ENCODE results near the gene FGF9.

The FGF9 gene

DNA sequence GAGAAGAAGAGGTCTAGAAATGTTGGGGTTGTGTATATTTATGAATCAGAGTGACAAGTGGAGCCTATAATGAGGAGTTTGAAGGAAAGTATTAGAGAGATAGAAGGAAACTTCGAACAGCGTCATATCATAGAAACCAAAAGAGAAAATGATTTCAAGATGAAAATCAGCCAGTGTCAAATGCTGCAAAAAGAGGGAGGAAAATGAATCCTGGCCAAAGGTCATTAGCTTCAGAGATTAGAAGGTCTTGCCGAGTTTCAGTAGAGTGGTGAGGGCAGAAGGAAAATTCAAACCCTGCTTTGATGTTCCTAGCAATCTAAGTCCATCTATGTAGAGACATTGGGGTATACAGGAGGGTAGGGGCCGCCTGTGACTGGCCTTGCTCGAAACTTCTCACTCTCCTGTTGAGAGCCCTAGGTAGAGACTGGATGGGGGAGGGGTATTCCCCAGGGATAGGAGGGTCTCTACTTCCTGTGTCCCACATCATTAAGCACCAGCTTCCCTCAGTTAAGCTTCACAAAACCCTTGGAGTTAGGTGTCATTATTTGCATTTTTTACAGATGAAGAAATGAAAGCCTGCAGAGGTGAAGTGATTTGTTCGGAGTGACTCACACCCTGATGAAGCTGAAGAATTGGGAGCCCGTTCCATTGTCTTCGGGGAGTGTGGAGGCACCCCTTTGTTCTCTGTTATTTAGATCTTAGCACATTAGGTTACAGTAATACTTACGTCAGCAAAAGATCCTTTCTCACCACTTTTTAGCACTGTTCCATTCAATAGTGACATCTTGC, 62.8 kb downstream of the FGF9 start:
- Histone ChIP-seq H3K9ac (ENCODE audit: low read length) (no peak overlapping the region), H3K9me3 (ENCODE audit: control insufficient read depth, low read length) (no peaks in the 10 kb centered on the region)

DNA sequence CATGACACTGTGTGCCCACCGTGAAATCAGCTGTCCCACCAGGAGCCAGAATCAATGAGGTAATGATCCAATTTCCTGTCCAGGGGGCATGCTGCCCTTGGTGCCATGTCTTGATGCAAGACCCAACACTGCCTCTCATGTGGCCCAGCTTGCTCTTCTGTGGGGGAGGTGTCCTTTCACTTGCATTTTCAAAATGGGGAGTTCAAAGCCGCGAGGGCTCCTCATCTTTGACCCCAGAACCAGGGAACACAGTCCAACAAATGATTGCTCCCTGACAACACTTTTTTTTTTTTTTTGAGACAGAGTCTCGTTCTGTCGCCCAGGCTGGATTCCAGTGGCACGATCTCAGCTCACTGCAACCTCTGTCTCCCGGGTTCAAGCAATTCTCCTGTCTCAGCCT, 64.1 kb downstream of the FGF9 start:
- Histone ChIP-seq H3K36me3 (ENCODE audit: control insufficient read depth, insufficient read depth, low read length) (no peaks in the 10 kb centered on the region), H3K9ac (ENCODE audit: low read length) (no peak overlapping the region), H3K27me3 (ENCODE audit: control insufficient read depth, insufficient read depth, low read length) (no peaks in the 10 kb centered on the region), H3K4me1 (ENCODE audit: control insufficient read depth, insufficient read depth, low read length) (no peaks in the 10 kb centered on the region), H3K4me3 (ENCODE audit: low read length) (no peak overlapping the region), H3K9me3 (ENCODE audit: control insufficient read depth, low read length) (no peaks in the 10 kb centered on the region)

More for the DNA sequence above, 62.8 kb downstream of the FGF9 start:
- Histone ChIP-seq H3K27me3 (ENCODE audit: control insufficient read depth, insufficient read depth, low read length) (no peaks in the 10 kb centered on the region), H3K36me3 (ENCODE audit: control insufficient read depth, insufficient read depth, low read length) (no peaks in the 10 kb centered on the region), H3K4me3 (ENCODE audit: low read length) (no peak overlapping the region), H3K4me1 (ENCODE audit: control insufficient read depth, insufficient read depth, low read length) (no peaks in the 10 kb centered on the region)

GRCh38 chr13:21735701-21736401, 65.0 kb downstream of the FGF9 start:
- H3K36me3 ChIP-seq (ENCODE audit: control insufficient read depth, insufficient read depth, low read length): no peaks in the 10 kb centered on the region
- no peak overlapping the region for H3K4me3 ChIP-seq (ENCODE audit: low read length)
- H3K27me3 ChIP-seq (ENCODE audit: control insufficient read depth, insufficient read depth, low read length): no peaks in the 10 kb centered on the region
- no peaks in the 10 kb centered on the region for H3K4me1 ChIP-seq (ENCODE audit: control insufficient read depth, insufficient read depth, low read length)
- no peak overlapping the region for H3K9ac ChIP-seq (ENCODE audit: low read length)
- H3K9me3 ChIP-seq (ENCODE audit: control insufficient read depth, low read length): no peaks in the 10 kb centered on the region

- Histone ChIP-seq H3K9me3 (ENCODE audit: control insufficient read depth, low read length) (no peaks in the 10 kb centered on the region), H3K36me3 (ENCODE audit: control insufficient read depth, insufficient read depth, low read length) (no peaks in the 10 kb centered on the region), H3K9ac (ENCODE audit: low read length) (no peak overlapping the region), H3K27me3 (ENCODE audit: control insufficient read depth, insufficient read depth, low read length) (no peaks in the 10 kb centered on the region), H3K4me3 (ENCODE audit: low read length) (no peak overlapping the region), H3K4me1 (ENCODE audit: control insufficient read depth, insufficient read depth, low read length) (no peaks in the 10 kb centered on the region)
Measured at GRCh38 chr13:21736926-21737325, 66.1 kb downstream of the FGF9 start.

GRCh38 chr13:21738630-21739029, 67.8 kb downstream of the FGF9 start:
- H3K9me3 ChIP-seq (ENCODE audit: control insufficient read depth, low read length): no peaks in the 10 kb centered on the region
- H3K27me3 ChIP-seq (ENCODE audit: control insufficient read depth, insufficient read depth, low read length): no peaks in the 10 kb centered on the region
- H3K4me1 ChIP-seq (ENCODE audit: control insufficient read depth, insufficient read depth, low read length): no peaks in the 10 kb centered on the region
- no peak overlapping the region for H3K4me3 ChIP-seq (ENCODE audit: low read length)
- no peaks in the 10 kb centered on the region for H3K36me3 ChIP-seq (ENCODE audit: control insufficient read depth, insufficient read depth, low read length)
- no peak overlapping the region for H3K9ac ChIP-seq (ENCODE audit: low read length)

DNA sequence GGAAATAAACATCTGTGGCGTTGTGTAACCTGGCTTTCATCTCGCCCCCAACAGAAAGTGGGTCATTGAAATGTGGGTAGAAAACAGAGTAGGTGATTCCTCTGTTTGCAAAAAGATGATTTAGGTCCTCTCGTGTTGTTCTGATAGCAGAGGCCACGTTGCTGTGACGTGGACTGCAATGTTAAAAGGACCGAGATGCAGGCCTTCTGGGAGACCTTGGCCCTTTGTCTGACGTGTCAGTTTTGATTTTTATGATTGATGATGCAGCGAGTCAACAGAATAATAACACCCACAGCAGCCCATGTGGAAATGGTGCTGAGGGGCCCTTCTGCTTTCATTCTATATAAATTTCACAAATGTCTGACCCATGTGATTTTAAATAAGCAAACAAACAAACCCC, 68.9 kb downstream of the FGF9 start:
- Histone ChIP-seq H3K9ac (ENCODE audit: low read length) (no peak overlapping the region), H3K36me3 (ENCODE audit: control insufficient read depth, insufficient read depth, low read length) (no peaks in the 10 kb centered on the region), H3K9me3 (ENCODE audit: control insufficient read depth, low read length) (no peaks in the 10 kb centered on the region), H3K4me1 (ENCODE audit: control insufficient read depth, insufficient read depth, low read length) (no peaks in the 10 kb centered on the region), H3K27me3 (ENCODE audit: control insufficient read depth, insufficient read depth, low read length) (no peaks in the 10 kb centered on the region), H3K4me3 (ENCODE audit: low read length) (no peak overlapping the region)

- H3K36me3 ChIP-seq (ENCODE audit: control insufficient read depth, insufficient read depth, low read length): no peaks in the 10 kb centered on the region
- no peak overlapping the region for H3K9ac ChIP-seq (ENCODE audit: low read length)
- H3K4me3 ChIP-seq (ENCODE audit: low read length): no peak overlapping the region
- H3K27me3 ChIP-seq (ENCODE audit: control insufficient read depth, insufficient read depth, low read length): no peaks in the 10 kb centered on the region
- H3K4me1 ChIP-seq (ENCODE audit: control insufficient read depth, insufficient read depth, low read length): no peaks in the 10 kb centered on the region
- no peaks in the 10 kb centered on the region for H3K9me3 ChIP-seq (ENCODE audit: control insufficient read depth, low read length)
Measured at GRCh38 chr13:21741396-21741979, 70.6 kb downstream of the FGF9 start.

DNA sequence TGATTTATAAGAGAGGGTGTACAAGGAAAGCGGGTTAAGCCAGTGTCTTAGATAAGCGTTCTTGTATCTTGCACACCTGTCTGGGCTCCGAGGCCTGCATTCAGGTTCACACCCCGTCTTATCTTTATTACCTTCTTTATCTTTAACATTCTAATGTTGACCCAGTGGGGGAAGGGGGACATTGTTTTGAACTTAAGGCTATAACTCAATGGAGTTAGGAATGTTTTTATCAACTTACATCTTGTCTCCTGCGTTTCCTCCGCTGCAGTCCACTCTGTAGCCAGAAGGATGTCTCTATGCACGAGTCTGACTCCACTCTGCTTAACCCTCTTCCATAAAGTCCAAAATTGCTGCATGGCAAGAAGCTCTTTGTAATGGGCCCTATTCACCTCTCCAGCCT, 71.2 kb downstream of the FGF9 start:
- Histone ChIP-seq H3K9ac (ENCODE audit: low read length) (no peak overlapping the region), H3K9me3 (ENCODE audit: control insufficient read depth, low read length) (no peaks in the 10 kb centered on the region), H3K4me1 (ENCODE audit: control insufficient read depth, insufficient read depth, low read length) (no peaks in the 10 kb centered on the region), H3K36me3 (ENCODE audit: control insufficient read depth, insufficient read depth, low read length) (no peaks in the 10 kb centered on the region), H3K4me3 (ENCODE audit: low read length) (no peak overlapping the region), H3K27me3 (ENCODE audit: control insufficient read depth, insufficient read depth, low read length) (no peaks in the 10 kb centered on the region)

GRCh38 chr13:21744149-21744548, 73.3 kb downstream of the FGF9 start:
- H3K4me3 ChIP-seq (ENCODE audit: low read length): no peak overlapping the region
- H3K9ac ChIP-seq (ENCODE audit: low read length): no peak overlapping the region
- H3K27me3 ChIP-seq (ENCODE audit: control insufficient read depth, insufficient read depth, low read length): no peaks in the 10 kb centered on the region
- H3K4me1 ChIP-seq (ENCODE audit: control insufficient read depth, insufficient read depth, low read length): no peaks in the 10 kb centered on the region
- H3K9me3 ChIP-seq (ENCODE audit: control insufficient read depth, low read length): no peaks in the 10 kb centered on the region
- H3K36me3 ChIP-seq (ENCODE audit: control insufficient read depth, insufficient read depth, low read length): no peaks in the 10 kb centered on the region

- H3K4me3 ChIP-seq (ENCODE audit: low read length): no peak overlapping the region
- no peaks in the 10 kb centered on the region for H3K4me1 ChIP-seq (ENCODE audit: control insufficient read depth, insufficient read depth, low read length)
- H3K9me3 ChIP-seq (ENCODE audit: control insufficient read depth, low read length): no peaks in the 10 kb centered on the region
- no peak overlapping the region for H3K9ac ChIP-seq (ENCODE audit: low read length)
- no peaks in the 10 kb centered on the region for H3K36me3 ChIP-seq (ENCODE audit: control insufficient read depth, insufficient read depth, low read length)
- no peaks in the 10 kb centered on the region for H3K27me3 ChIP-seq (ENCODE audit: control insufficient read depth, insufficient read depth, low read length)
Measured at GRCh38 chr13:21745307-21745706, 74.4 kb downstream of the FGF9 start.

GRCh38 chr13:21747456-21747855, 76.6 kb downstream of the FGF9 start:
- Histone ChIP-seq H3K9me3 (ENCODE audit: control insufficient read depth, low read length) (no peaks in the 10 kb centered on the region), H3K4me3 (ENCODE audit: low read length) (no peak overlapping the region), H3K9ac (ENCODE audit: low read length) (no peak overlapping the region), H3K4me1 (ENCODE audit: control insufficient read depth, insufficient read depth, low read length) (peaks cover 3% of the 10 kb centered on the region), H3K27me3 (ENCODE audit: control insufficient read depth, insufficient read depth, low read length) (no peaks in the 10 kb centered on the region), H3K36me3 (ENCODE audit: control insufficient read depth, insufficient read depth, low read length) (no peaks in the 10 kb centered on the region)

DNA sequence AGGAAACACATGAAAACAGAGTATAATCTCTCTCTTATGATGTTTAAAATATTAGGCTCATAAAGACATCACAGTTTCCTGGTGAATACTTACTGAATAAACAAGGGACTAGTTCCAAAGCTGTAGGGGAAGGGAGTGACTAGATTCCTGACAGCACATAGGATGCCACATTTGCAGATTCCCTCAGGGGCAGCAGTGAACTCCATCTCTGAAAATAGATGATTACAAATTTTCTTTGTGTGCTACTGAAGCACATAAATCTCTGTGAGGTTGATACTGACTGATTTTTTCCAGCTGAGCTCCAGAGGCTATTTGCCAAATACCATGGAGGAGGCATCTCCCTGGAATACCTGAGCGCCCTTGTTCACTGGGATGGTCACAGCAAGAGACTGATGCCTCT, 77.3 kb downstream of the FGF9 start:
- Histone ChIP-seq H3K9ac (ENCODE audit: low read length) (no peak overlapping the region), H3K27me3 (ENCODE audit: control insufficient read depth, insufficient read depth, low read length) (no peaks in the 10 kb centered on the region), H3K4me1 (ENCODE audit: control insufficient read depth, insufficient read depth, low read length) (peaks cover 4% of the 10 kb centered on the region), H3K4me3 (ENCODE audit: low read length) (no peak overlapping the region), H3K9me3 (ENCODE audit: control insufficient read depth, low read length) (no peaks in the 10 kb centered on the region), H3K36me3 (ENCODE audit: control insufficient read depth, insufficient read depth, low read length) (no peaks in the 10 kb centered on the region)

Measured in mucosa of stomach (tissue), 1 donor.